Neural cell (in vitro differentiated cells): ENCODE results near the gene MXD3. TPM values are rescaled to one million over a fixed set of nuclear protein-coding genes. Genes with fewer than 3 reads are reported as not detected.

Experiments
- H2AFZ ChIP-seq: fragments of 200-600, 300-800 bp; sonication (generic), shearing (Covaris generic); 2 replicates; pipeline ENCODE4 v1.6.0; 2014; ENCODE audit warnings: low read depth, mild to moderate bottlenecking, antibody characterized with exemption, low read length, moderate library complexity
- H3F3A ChIP-seq: fragments of 200-600 bp; shearing (Covaris generic); 2 replicates; pipeline ENCODE4 v1.6.1; 2016; ENCODE audit warnings: mild to moderate bottlenecking, moderate library complexity, mixed read lengths, antibody characterized with exemption, low read length; ENCODE audit not compliant: insufficient read depth, poor library complexity, severe bottlenecking
- H3K27ac ChIP-seq: fragments of 200-600, 300-800 bp; sonication (generic), shearing (Covaris generic); 2 replicates; pipeline ENCODE4 v1.5.1; 2014; ENCODE audit warnings: mild to moderate bottlenecking, low read length, moderate library complexity
- H3K27me3 ChIP-seq: fragments of 300-800, 200-600 bp; sonication (generic), shearing (Covaris generic); 2 replicates; pipeline ENCODE4 v1.6.0; 2014; ENCODE audit warnings: mild to moderate bottlenecking, low read depth, low read length, moderate library complexity; ENCODE audit not compliant: insufficient read depth
- H3K36me3 ChIP-seq: fragments of 300-800, 200-600 bp; sonication (generic), shearing (Covaris generic); 2 replicates; pipeline ENCODE4 v1.5.1; 2014; ENCODE audit warnings: mild to moderate bottlenecking, antibody characterized with exemption, low read length, moderate library complexity; ENCODE audit not compliant: insufficient read depth
- H3K4me2 ChIP-seq: fragments of 300-800, 200-600 bp; sonication (generic), shearing (Covaris generic); 2 replicates; pipeline ENCODE4 v1.6.0; 2014; ENCODE audit warnings: mild to moderate bottlenecking, low read length
- H3K4me3 ChIP-seq: fragments of 300-800, 200-600 bp; sonication (generic), shearing (Covaris generic); 2 replicates; pipeline ENCODE4 v1.5.1; 2014; ENCODE audit warnings: mild to moderate bottlenecking, low read length, moderate library complexity
- H3K79me2 ChIP-seq: fragments of 200-600 bp; shearing (Covaris generic); replicated peaks from 2 replicates; pipeline ENCODE4 v1.6.0; 2014; ENCODE audit warnings: mild to moderate bottlenecking, low read length, moderate library complexity; ENCODE audit not compliant: insufficient read depth
- H3K9ac ChIP-seq: fragments of 300-800, 200-600 bp; sonication (generic), shearing (Covaris generic); 2 replicates; pipeline ENCODE4 v1.6.1; 2016; ENCODE audit warnings: mild to moderate bottlenecking, low read length, mixed read lengths
- H3K9me2 ChIP-seq: fragments of 200-600 bp; shearing (Covaris generic); 2 replicates; pipeline ENCODE4 v1.6.1; 2016; ENCODE audit warnings: mild to moderate bottlenecking, low read length, mixed read lengths; ENCODE audit not compliant: insufficient read depth
- H3K9me3 ChIP-seq: fragments of 200-600, 300-800 bp; sonication (generic), shearing (Covaris generic); 2 replicates; pipeline ENCODE4 v1.6.1; 2016; ENCODE audit warnings: mild to moderate bottlenecking, mixed run types, low read length, moderate library complexity, mixed read lengths
- H4K20me1 ChIP-seq: fragments of 200-600 bp; shearing (Covaris generic); 2 replicates; pipeline ENCODE4 v1.6.1; 2016; ENCODE audit warnings: mild to moderate bottlenecking, mixed run types; ENCODE audit not compliant: insufficient read depth
- EZH2 ChIP-seq: fragments of 200-600, 300-800 bp; shearing (Covaris generic), sonication (generic); IDR thresholded peaks from 2 replicates; pipeline ENCODE4 v1.6.1; 2014; ENCODE audit warnings: antibody characterized with exemption, low read length, borderline replicate concordance, mild to moderate bottlenecking; ENCODE audit not compliant: insufficient read depth, poor library complexity, severe bottlenecking
- MXI1 ChIP-seq: fragments of 450-650 bp; conservative IDR thresholded peaks from 2 replicates; pipeline ENCODE4 v1.6.1; 2014; ENCODE audit warnings: antibody characterized with exemption, mild to moderate bottlenecking; ENCODE audit not compliant: poor library complexity, severe bottlenecking
- POLR2AphosphoS5 ChIP-seq: IDR thresholded peaks from 2 replicates; pipeline ENCODE4 v1.6.1; 2012
- RAD21 ChIP-seq: fragments of 450-650 bp; conservative IDR thresholded peaks from 2 replicates; pipeline ENCODE4 v1.6.1; 2014; ENCODE audit warnings: antibody characterized with exemption, mild to moderate bottlenecking, moderate library complexity
- SMC3 ChIP-seq: fragments of 450-650 bp; conservative IDR thresholded peaks from 2 replicates; pipeline ENCODE4 v1.6.1; 2014; ENCODE audit warnings: antibody characterized with exemption, mild to moderate bottlenecking, moderate library complexity; ENCODE audit not compliant: poor library complexity
- TAF1 ChIP-seq: IDR thresholded peaks from 2 replicates; pipeline ENCODE4 v1.6.1; 2012; ENCODE audit warnings: low read depth
- polyA plus RNA-seq: library from polyadenylated mRNA; depleted of rRNA; stranded (reverse); fragments of >200 nt; gene quantifications from 2 replicates; pipeline ENCODE4 v1.2.3, GENCODE V29; 2014
- TF ChIP-seq, protein P1 (sequence below): fragments of 450-650 bp; IDR thresholded peaks from 2 replicates; pipeline ENCODE4 v1.5.1; 2014; ENCODE audit warnings: antibody characterized with exemption, mild to moderate bottlenecking, moderate library complexity; ENCODE audit not compliant: poor library complexity, severe bottlenecking
- TF ChIP-seq, protein P2 (sequence below): IDR thresholded peaks from 2 replicates; pipeline ENCODE4 v1.6.1; 2012; ENCODE audit warnings: borderline replicate concordance

The MXD3 gene
- polyA plus RNA-seq, 1 donor from 2014 or later = 9.3 TPM

DNA sequence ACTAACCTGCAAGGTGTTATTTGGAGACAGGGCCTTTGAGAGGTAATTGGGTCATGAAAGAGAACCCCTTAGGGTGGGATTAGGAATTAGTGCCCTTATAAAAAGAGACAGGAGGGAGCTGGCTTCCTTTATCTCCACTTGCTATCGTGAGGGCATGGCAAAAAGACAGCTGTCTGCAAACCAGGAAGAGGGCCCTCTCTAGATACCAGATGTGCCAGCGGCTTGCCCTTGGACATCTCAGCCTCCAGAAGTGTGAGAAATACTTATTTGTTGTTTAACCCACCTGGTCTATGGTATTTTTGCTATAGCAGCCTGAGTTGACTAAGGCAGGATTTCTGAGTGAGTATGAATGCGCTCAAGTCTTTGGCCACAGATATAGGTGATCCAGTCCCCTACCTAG lies 45.0 kb upstream of the MXD3 start:
- no peaks in the 10 kb centered on the region for H4K20me1 ChIP-seq
- no peak overlapping the region for H3K9ac ChIP-seq
- no peak overlapping the region for H3K4me2 ChIP-seq
- H3K27ac ChIP-seq = no peak overlapping the region
- no peak overlapping the region for H2AFZ ChIP-seq
- no peaks in the 10 kb centered on the region for H3K79me2 ChIP-seq
- H3F3A ChIP-seq = no peaks in the 10 kb centered on the region
- H3K4me3 ChIP-seq = no peak overlapping the region
- no peaks in the 10 kb centered on the region for H3K9me2 ChIP-seq
- H3K27me3 ChIP-seq = no peaks in the 10 kb centered on the region
- no peak for TF ChIP-seq MXI1
- TF ChIP-seq RAD21 = no peak
- no peak for TF ChIP-seq TAF1
- TF ChIP-seq, protein P1, sequence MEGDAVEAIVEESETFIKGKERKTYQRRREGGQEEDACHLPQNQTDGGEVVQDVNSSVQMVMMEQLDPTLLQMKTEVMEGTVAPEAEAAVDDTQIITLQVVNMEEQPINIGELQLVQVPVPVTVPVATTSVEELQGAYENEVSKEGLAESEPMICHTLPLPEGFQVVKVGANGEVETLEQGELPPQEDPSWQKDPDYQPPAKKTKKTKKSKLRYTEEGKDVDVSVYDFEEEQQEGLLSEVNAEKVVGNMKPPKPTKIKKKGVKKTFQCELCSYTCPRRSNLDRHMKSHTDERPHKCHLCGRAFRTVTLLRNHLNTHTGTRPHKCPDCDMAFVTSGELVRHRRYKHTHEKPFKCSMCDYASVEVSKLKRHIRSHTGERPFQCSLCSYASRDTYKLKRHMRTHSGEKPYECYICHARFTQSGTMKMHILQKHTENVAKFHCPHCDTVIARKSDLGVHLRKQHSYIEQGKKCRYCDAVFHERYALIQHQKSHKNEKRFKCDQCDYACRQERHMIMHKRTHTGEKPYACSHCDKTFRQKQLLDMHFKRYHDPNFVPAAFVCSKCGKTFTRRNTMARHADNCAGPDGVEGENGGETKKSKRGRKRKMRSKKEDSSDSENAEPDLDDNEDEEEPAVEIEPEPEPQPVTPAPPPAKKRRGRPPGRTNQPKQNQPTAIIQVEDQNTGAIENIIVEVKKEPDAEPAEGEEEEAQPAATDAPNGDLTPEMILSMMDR = no peak
- TF ChIP-seq SMC3 = no peak
- H3K9me3 ChIP-seq = no peaks in the 10 kb centered on the region
- no peaks in the 10 kb centered on the region for H3K36me3 ChIP-seq

DNA sequence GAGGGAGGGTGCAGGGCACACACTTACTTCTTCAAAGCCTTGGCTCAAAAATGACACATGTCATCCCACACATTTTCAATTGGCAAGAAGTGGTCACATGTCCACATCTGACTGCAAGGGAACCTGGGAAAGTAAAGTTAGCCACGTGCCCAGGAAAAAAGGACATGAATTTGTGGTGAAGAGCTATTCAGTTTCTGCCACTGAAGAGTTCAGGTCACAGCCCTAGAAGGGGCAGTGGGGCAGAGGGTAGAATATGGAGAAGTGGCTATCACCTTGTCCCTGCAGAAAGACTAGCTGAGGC lies 44.1 kb upstream of the MXD3 start:
- Histone ChIP-seq H3K79me2 (peaks cover 5% of the 10 kb centered on the region), H3K27me3 (no peaks in the 10 kb centered on the region), H3K27ac (no peak overlapping the region), H3K36me3 (no peaks in the 10 kb centered on the region), H2AFZ (no peak overlapping the region), H3K4me2 (no peak overlapping the region), H3K9me2 (no peaks in the 10 kb centered on the region), H3F3A (no peaks in the 10 kb centered on the region), H4K20me1 (no peaks in the 10 kb centered on the region), H3K9me3 (no peaks in the 10 kb centered on the region), H3K4me3 (no peak overlapping the region), H3K9ac (no peak overlapping the region)
- TF ChIP-seq, protein P1 = no peak
- TF ChIP-seq, protein P2, sequence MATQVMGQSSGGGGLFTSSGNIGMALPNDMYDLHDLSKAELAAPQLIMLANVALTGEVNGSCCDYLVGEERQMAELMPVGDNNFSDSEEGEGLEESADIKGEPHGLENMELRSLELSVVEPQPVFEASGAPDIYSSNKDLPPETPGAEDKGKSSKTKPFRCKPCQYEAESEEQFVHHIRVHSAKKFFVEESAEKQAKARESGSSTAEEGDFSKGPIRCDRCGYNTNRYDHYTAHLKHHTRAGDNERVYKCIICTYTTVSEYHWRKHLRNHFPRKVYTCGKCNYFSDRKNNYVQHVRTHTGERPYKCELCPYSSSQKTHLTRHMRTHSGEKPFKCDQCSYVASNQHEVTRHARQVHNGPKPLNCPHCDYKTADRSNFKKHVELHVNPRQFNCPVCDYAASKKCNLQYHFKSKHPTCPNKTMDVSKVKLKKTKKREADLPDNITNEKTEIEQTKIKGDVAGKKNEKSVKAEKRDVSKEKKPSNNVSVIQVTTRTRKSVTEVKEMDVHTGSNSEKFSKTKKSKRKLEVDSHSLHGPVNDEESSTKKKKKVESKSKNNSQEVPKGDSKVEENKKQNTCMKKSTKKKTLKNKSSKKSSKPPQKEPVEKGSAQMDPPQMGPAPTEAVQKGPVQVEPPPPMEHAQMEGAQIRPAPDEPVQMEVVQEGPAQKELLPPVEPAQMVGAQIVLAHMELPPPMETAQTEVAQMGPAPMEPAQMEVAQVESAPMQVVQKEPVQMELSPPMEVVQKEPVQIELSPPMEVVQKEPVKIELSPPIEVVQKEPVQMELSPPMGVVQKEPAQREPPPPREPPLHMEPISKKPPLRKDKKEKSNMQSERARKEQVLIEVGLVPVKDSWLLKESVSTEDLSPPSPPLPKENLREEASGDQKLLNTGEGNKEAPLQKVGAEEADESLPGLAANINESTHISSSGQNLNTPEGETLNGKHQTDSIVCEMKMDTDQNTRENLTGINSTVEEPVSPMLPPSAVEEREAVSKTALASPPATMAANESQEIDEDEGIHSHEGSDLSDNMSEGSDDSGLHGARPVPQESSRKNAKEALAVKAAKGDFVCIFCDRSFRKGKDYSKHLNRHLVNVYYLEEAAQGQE = no peak
- TF ChIP-seq EZH2 = no peak
- TF ChIP-seq POLR2AphosphoS5 = no peak
- TF ChIP-seq TAF1 = no peak
